Neuron (in vitro differentiated cells): ENCODE measurements around the gene SLC35B1.

Experiments used
- H2AFZ ChIP-seq: one replicate; pipeline ENCODE4 v1.6.1; 2013; ENCODE audit warnings: low read depth, mild to moderate bottlenecking, inconsistent platforms, low read length, moderate library complexity
- H3K27me3 ChIP-seq: one replicate; pipeline ENCODE4 v1.6.1; 2013; ENCODE audit warnings: low read length; ENCODE audit not compliant: insufficient read depth
- H3K36me3 ChIP-seq: one replicate; pipeline ENCODE4 v1.6.1; 2013; ENCODE audit warnings: low read length; ENCODE audit not compliant: insufficient read depth
- H3K4me1 ChIP-seq: one replicate; pipeline ENCODE4 v1.6.1; 2013; ENCODE audit warnings: low read length; ENCODE audit not compliant: insufficient read depth
- H3K4me3 ChIP-seq: 2 replicates; pipeline ENCODE4 v1.5.1; 2013; ENCODE audit warnings: mild to moderate bottlenecking, low read length, moderate library complexity
- H3K9me3 ChIP-seq: one replicate; pipeline ENCODE4 v1.6.1; 2013; ENCODE audit warnings: low read length

The SLC35B1 gene

DNA sequence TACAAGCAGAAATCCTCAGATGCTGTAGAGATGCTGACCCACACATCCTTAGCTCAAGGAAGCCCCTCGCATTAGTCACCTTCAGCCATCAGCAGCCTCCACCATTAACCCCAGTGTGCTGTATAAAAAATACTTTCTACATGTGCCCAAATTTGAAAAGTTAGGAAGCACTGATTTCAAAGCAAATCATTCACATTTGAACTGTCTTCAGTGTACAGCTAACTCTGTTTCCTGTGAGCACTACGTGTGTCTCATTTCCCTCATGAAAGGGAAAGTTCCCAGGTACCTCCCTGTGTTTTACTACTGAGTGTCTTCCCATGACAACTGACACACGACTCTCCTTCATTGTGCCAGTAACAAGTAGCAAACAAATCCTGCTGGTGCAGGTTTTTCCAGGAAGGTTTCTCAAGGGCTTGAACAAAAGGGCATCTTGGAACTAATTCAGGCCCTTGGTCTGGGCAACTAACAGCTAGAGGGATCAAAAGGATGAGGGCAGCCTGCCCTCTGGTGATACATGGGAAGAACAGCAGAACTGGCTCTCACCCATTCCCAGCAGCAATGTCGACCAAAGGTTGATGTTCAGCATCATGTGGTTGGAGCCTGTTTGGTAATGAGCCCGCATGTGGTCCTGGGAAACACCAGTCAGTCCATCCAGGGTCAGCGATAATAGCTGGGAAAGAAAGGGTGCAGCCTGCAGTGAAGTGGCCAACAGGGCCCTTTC is 4.0 kb downstream of the SLC35B1 start:
- Histone ChIP-seq H3K4me3 (no peak overlapping the region), H3K36me3 (peaks cover 60% of the 10 kb centered on the region), H3K9me3 (no peaks in the 10 kb centered on the region), H3K27me3 (no peaks in the 10 kb centered on the region), H2AFZ (no peak overlapping the region), H3K4me1 (peaks cover 16% of the 10 kb centered on the region)

DNA sequence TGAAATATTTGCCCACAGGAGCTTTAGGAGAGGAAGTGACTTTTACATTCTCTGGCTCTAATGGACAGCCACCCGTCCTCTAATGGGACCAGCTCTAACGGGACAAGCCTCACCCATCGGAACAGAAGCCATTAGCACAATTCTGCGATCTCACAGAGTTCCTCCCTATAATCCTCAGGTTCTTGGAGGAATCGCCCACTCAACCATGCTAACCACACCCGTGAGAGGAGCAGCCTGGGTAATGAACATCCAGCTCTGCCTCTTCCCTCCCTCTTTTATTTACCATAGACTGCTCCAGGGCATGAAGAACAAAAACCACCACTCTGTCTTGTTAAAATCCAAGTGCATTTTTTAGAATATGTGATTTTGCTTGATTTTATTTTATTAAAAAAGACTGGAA is 6.8 kb downstream of the SLC35B1 start:
- Histone ChIP-seq H3K4me3 (no peak overlapping the region), H3K36me3 (peaks cover 60% of the 10 kb centered on the region), H2AFZ (no peak overlapping the region), H3K9me3 (no peaks in the 10 kb centered on the region), H3K27me3 (no peaks in the 10 kb centered on the region), H3K4me1 (peaks cover 6% of the 10 kb centered on the region)

DNA sequence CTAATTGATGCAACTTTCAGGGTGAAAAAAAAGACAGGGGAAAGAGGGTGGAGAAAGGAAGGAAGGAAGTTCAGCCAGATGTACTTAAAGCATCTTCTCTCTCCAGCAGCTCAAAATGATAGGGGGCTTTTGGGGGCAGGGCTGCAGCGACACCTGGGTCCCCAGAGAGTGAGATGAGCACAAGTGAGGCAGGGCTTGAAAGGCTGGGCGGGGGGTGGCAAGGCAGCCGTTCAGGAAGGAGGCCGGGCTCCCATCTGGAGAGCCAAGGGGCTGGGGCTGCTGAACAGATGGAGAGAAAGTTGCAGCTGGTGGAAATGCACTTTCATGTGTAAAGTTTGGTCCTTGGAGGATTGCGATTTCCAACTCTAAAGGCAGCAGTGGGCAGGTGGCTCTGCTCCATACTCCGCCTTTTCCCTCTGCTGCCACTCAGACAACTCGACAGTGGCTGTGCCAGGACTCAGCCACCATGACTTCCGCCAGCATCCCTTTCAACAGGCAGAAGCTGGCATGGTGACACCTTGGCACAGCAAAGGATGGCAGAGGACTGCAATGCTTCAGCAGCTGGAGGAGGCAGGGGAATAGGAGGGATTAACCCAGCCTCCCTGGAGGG is 7.7 kb downstream of the SLC35B1 start:
- no peaks in the 10 kb centered on the region for H3K4me1 ChIP-seq
- peaks cover 51% of the 10 kb centered on the region for H3K36me3 ChIP-seq

DNA sequence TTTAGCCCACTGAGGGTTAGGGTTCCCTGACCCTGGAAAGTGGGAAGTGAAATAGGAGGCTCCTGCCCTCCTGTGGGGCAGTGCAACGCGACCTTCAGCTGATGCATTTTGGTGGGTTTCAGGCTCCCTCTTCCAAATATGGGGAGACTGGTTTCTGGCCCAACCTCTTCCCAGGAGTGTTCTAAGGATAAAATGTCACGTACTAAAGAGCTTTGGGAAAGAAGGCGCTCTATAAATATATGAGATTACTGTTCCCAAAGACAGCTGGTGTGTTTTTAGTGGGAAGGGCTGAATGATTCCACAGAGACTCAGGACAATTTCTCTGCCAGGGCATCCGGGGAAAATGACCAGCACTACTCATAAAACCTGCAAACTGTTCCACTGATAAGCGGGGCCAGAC is 9.8 kb downstream of the SLC35B1 start:
- H3K27me3 ChIP-seq, result no peaks in the 10 kb centered on the region
- no peak overlapping the region for H2AFZ ChIP-seq
- no peaks in the 10 kb centered on the region for H3K9me3 ChIP-seq
- no peak overlapping the region for H3K4me3 ChIP-seq
- peaks cover 30% of the 10 kb centered on the region for H3K36me3 ChIP-seq
- no peaks in the 10 kb centered on the region for H3K4me1 ChIP-seq

More for the DNA sequence above, 7.7 kb downstream of the SLC35B1 start:
- H3K9me3 ChIP-seq, result no peaks in the 10 kb centered on the region
- H2AFZ ChIP-seq, result no peak overlapping the region
- no peak overlapping the region for H3K4me3 ChIP-seq
- H3K27me3 ChIP-seq, result no peaks in the 10 kb centered on the region

DNA sequence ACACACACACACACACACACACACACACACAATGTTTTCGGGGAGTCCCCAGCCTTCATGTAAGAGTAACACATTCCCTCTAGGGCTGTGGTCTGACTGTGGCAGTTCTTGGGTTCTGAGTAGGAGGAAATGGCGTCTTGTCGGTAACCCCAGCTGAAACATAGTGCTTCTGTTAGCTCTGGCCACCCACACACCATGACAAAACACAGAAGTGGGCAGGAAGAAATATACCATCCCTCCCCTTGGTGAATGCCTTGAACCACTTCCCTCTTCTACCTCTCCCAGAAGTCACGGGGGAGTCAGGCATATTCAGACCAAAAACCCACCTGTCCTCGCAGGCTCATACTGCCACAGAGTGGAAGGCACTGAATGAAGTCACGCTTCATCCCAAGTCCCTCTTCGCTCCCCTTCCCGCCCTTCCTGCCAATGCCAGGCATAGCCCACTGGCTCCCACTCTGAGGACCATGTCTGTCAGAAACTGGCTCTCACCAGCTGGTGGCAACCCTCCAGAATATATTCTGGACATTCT is 11.5 kb downstream of the SLC35B1 start:
- Histone ChIP-seq H3K36me3 (peaks cover 16% of the 10 kb centered on the region), H3K27me3 (no peaks in the 10 kb centered on the region), H3K9me3 (no peaks in the 10 kb centered on the region), H3K4me1 (no peaks in the 10 kb centered on the region), H2AFZ (no peak overlapping the region), H3K4me3 (no peak overlapping the region)

DNA sequence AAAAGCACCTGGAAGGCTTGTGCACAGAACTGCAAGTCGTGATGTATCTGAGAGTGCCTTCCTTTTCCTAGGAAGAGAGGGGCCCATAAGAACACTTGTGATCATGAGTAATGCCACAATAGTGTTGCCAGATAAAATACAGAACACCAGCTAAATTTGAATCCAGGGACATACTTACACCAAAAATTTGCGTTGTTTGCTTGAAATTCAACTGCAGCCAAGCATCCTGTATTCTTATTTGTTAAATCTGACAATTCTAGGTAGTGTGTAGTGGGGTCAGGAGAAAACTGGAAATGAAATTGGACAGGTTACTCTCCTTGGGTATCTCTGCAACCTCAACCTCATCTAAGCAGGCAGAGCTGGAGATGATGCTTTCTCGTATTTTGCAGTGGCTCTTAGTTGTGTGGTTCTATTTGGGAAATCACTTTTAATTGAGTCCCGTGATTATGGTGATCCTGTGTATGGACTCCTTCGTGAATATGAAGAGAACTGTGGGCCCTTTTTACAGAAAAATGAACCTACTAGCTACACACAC is 12.0 kb downstream of the SLC35B1 start:
- Histone ChIP-seq H3K4me3 (no peak overlapping the region), H3K4me1 (no peaks in the 10 kb centered on the region), H3K36me3 (peaks cover 10% of the 10 kb centered on the region), H3K9me3 (no peaks in the 10 kb centered on the region), H3K27me3 (no peaks in the 10 kb centered on the region), H2AFZ (no peak overlapping the region)

DNA sequence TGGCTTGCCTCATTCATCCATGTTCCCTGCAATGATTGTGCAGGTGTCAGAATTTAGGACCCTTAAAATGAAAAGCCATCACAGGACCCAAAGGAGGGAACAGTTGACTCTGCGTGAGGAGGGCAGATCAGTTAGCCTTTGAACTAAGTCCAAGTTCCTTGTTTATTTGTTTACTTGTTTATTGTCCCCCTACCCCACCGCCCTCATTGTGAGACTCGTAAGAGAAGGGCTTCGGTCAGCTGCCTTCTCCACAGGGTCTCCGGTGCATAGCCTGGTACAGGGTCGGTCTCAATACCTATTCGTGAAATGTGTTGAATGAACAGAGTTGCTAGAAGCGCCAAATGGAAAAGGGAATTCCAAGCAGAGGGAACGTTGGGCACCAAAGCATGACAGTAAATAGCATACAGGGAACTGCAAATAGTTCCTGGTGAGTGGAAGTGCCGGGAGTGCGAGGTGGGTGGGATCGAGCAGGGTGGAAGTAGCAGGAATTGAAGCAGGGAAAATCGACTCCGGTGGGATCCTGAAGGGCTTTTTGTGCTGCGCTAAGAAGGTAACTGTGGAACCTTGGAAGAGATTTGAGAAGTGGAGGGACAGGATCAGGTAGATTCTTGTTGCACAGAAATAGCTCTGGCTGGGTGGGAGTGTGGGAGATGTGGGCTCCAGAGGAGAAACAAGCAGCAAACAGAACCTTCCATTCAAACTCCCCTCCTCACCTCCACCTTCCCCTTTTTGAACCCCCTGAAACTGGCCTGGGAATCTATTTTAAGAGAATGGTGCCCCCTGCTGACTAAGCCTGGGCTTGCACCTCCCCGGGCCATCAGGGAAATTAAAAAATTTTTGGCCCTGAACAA is 12.7 kb downstream of the SLC35B1 start:
- peak overlapping the region; percentile 12 for H2AFZ ChIP-seq
- no peak overlapping the region for H3K4me3 ChIP-seq
- H3K27me3 ChIP-seq, result no peaks in the 10 kb centered on the region
- H3K36me3 ChIP-seq, result peaks cover 4% of the 10 kb centered on the region
- no peaks in the 10 kb centered on the region for H3K4me1 ChIP-seq
- no peaks in the 10 kb centered on the region for H3K9me3 ChIP-seq

DNA sequence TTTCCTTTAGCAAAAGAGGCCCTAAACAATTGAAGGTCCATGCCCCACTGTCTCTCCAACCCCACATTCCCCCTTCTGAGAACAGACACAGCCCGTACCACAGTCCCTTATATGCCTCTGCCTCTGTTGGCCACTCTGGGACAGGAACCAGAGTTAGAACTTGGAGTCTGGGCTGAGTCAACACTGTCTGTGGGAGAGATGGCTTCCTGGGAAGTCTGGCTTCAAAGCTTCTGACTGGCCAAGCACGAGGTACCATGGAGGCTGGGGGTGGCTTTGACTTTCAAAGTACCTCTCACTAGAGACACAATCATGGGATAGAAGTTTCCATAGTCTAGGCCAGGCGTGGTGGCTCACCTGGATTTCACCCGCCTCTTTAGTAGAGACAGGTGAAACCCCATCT is 15.0 kb downstream of the SLC35B1 start:
- Histone ChIP-seq H3K27me3 (no peaks in the 10 kb centered on the region), H2AFZ (no peak overlapping the region), H3K4me1 (no peaks in the 10 kb centered on the region), H3K9me3 (no peaks in the 10 kb centered on the region), H3K4me3 (no peak overlapping the region), H3K36me3 (no peaks in the 10 kb centered on the region)

DNA sequence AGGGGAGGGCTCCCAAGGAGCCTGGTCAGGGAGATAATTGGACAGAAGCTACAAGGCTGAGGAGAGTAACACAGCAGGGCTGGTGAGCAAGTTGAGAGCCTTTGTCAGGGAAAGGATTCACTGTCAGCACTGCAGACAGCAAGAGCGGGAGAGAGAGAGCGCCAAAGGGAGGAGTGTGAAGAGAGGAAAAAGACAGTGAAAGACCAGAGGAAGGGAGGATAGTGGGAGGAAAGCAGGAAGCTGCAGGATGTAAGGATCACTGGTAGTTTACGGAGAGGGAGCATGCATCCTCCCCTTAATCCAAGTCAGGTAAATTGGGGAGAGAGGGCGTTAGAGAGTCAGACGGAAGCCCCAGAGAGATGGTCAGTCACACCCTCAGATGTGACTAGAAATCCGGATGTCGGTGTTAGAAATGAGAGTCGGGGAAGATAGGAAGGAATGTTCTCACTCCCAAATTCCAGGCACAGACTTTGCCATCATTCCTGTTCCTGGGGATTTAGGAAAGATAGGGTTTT is 16.0 kb downstream of the SLC35B1 start:
- H3K4me3 ChIP-seq, result no peak overlapping the region
- no peaks in the 10 kb centered on the region for H3K4me1 ChIP-seq
- no peaks in the 10 kb centered on the region for H3K27me3 ChIP-seq
- H3K36me3 ChIP-seq, result no peaks in the 10 kb centered on the region
- H3K9me3 ChIP-seq, result no peaks in the 10 kb centered on the region
- no peak overlapping the region for H2AFZ ChIP-seq

DNA sequence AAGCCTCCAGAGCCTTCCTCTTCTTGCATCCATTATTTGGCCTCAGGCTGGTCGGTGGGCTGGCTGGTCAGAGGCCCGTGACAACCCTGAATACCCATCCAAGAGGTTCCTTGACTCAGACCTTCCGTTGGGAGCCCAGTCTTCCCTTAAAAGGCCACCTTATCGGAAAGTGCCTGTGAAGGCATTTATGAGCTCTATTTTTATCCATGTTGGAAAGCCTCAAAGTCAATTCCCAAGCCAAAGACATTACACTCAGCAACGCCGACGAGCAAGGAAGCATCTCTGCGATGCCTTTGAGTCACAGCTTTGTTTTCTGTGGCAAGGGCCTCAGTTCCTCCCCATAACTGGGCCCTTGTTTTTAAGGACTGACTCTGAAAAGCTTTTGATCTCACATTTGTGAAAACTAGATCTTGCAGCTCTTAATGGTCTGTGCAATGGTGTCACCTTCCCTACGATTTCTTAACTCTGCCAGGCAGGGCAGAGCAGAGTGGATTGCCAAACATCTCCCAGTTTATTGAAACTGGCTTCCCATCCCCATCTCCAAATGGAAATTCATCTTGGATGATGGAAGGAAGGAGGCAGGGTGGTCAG is 16.6 kb downstream of the SLC35B1 start:
- Histone ChIP-seq H3K27me3 (no peaks in the 10 kb centered on the region), H3K36me3 (no peaks in the 10 kb centered on the region), H3K4me3 (no peak overlapping the region), H3K4me1 (no peaks in the 10 kb centered on the region), H3K9me3 (no peaks in the 10 kb centered on the region), H2AFZ (no peak overlapping the region)

DNA sequence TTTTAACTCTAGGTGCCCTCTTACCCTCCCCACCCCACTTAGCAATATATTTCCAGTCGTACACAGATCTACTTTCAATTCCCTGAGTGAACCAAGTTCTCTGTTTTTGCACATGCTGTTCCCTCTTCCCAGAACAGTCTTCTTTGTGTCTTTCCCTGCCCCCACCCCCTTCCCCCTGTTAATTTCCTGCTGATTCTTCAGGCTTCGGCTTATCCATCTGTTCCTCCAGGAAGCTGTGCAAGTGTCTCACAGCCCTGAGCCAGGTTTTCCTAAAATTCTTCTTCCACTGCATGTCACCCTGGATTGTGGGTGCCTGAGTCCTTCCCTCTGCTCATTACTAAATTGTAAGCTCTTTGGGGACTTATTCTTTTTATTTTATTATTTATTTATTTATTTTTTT is 17.5 kb downstream of the SLC35B1 start:
- Histone ChIP-seq H3K27me3 (no peaks in the 10 kb centered on the region), H2AFZ (no peak overlapping the region), H3K4me3 (no peak overlapping the region), H3K36me3 (no peaks in the 10 kb centered on the region), H3K9me3 (no peaks in the 10 kb centered on the region), H3K4me1 (no peaks in the 10 kb centered on the region)

DNA sequence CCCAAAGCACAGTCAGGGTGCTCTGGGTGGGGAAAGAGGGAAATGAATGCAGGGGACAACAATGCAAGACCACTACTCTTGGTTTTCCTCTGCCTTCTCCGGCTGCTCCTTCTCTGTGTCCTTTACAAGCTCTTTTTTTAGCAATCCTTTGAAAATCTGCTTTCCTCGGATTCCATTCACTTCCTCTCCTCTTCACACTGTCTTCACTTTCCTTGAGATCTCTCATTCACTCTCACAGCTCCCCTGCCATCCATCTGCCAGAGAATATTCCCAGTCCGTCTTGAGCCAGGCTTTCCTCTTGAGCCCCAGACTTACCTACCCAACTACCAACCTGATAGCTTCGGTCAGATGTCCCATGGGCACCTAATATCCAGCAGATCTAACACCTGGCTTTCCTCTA is 18.9 kb downstream of the SLC35B1 start:
- Histone ChIP-seq H3K4me3 (no peak overlapping the region), H2AFZ (no peak overlapping the region), H3K9me3 (no peaks in the 10 kb centered on the region), H3K4me1 (no peaks in the 10 kb centered on the region), H3K36me3 (no peaks in the 10 kb centered on the region), H3K27me3 (peaks cover 3% of the 10 kb centered on the region)
